ENCODE results near the gene SQOR.

SQOR gene

DNA sequence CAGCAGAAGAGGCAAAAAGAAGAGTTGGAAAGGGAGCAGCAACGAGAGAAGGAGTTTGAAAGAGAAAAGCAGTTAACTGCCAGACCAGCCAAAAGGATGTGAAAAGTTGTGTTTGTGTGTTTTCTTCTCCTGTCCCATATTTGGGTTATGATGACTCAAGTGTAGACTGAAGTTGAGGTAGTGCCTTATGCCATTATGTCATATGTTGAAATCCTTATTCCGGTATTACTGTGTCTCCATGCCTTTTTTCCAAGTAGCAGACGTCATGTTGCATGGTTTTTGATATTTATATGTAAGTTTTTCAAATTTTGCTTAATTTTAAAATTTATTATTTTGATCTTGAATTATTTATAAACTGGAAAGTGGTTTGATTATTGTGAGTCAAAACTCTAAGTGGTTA lies 28.4 kb upstream of the SQOR start:
- Histone ChIP-seq H3K9ac (ENCODE audit: low read length) (no peak overlapping the region), H3K79me1 (replicated peaks; ENCODE audit: low read length, poor library complexity, severe bottlenecking) (peaks cover 16% of the 10 kb centered on the region), H3K4me3 (ENCODE audit: insufficient read depth in 1 of 2, low read depth in 1 of 2, low read length in 2 of 2) (no peak overlapping the region), H3K14ac (ENCODE audit: low read length in 2 of 2) (no peak overlapping the region), H3K4ac (ENCODE audit: low read depth in 1 of 2, low read length in 2 of 2) (no peak overlapping the region), H2BK5ac (ENCODE audit: low read depth, low read length, poor library complexity, severe bottlenecking) (no peak overlapping the region), H2BK15ac (ENCODE audit: low read depth, poor library complexity, severe bottlenecking) (no peak overlapping the region), H4K8ac (ENCODE audit: low read length) (no peak overlapping the region), H3K18ac (ENCODE audit: low read depth in 1 of 2, low read length in 2 of 2) (no peak overlapping the region), H2AFZ (ENCODE audit: low read depth, low read length) (no peak overlapping the region), H3K27ac (ENCODE audit: low read length, poor library complexity, severe bottlenecking) (no peak overlapping the region), H4K91ac (ENCODE audit: low read length) (no peak overlapping the region), H3K4me2 (ENCODE audit: low read length, poor library complexity, severe bottlenecking) (no peak overlapping the region), H2AK5ac (ENCODE audit: low read length, severe bottlenecking) (no peak overlapping the region), H3K4me1 (ENCODE audit: control insufficient read depth, insufficient read depth, low read depth, low read length) (no peaks in the 10 kb centered on the region), H2BK12ac (ENCODE audit: low read length in 2 of 2) (no peak overlapping the region), H3K23ac (ENCODE audit: low read length in 2 of 2) (no peak overlapping the region), H3K27me3 (ENCODE audit: control insufficient read depth in 1 of 2, insufficient read depth in 1 of 2, low read length in 2 of 2) (no peaks in the 10 kb centered on the region), H3K9me3 (ENCODE audit: control insufficient read depth, low read length) (no peaks in the 10 kb centered on the region), H3K36me3 (ENCODE audit: control insufficient read depth in 1 of 2, insufficient read depth in 2 of 2, low read depth in 1 of 2, low read length in 2 of 2) (peaks cover 6 to 38% of the 10 kb centered on the region in 2 experiments), H2BK120ac (ENCODE audit: low read depth, low read length) (no peak overlapping the region)
- no peak for DNase-seq
- WGBS: 86% methylated on average over 2 of the region's 3 CpGs

DNA sequence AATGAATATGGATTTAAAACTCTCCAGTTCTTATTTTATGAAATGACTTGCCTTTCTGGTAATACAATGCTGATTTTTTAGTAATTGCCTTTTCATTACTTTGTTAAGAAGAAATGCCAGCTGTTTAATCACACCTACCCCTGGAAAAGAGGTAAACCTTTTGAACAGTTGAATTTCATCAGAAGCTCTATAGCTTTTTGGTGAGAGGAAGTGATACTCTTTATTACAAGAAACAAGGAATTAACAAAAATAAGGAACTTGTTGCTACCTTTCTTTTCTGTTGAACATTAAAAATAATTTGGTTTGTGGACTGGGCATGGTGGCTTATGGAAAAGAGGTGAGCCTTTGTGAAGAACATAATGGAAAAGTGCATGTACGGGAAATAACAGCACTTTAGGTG lies 28.0 kb upstream of the SQOR start:
- Histone ChIP-seq H3K18ac (ENCODE audit: low read depth in 1 of 2, low read length in 2 of 2) (no peak overlapping the region), H3K36me3 (ENCODE audit: control insufficient read depth in 1 of 2, insufficient read depth in 2 of 2, low read depth in 1 of 2, low read length in 2 of 2) (peaks cover 6 to 38% of the 10 kb centered on the region in 2 experiments), H3K4me2 (ENCODE audit: low read length, poor library complexity, severe bottlenecking) (no peak overlapping the region), H3K9ac (ENCODE audit: low read length) (no peak overlapping the region), H3K4ac (ENCODE audit: low read depth in 1 of 2, low read length in 2 of 2) (no peak overlapping the region), H3K23ac (ENCODE audit: low read length in 2 of 2) (no peak overlapping the region), H2AFZ (ENCODE audit: low read depth, low read length) (no peak overlapping the region), H2AK5ac (ENCODE audit: low read length, severe bottlenecking) (no peak overlapping the region), H4K91ac (ENCODE audit: low read length) (no peak overlapping the region), H2BK120ac (ENCODE audit: low read depth, low read length) (no peak overlapping the region), H3K27ac (ENCODE audit: low read length, poor library complexity, severe bottlenecking) (no peak overlapping the region), H2BK15ac (ENCODE audit: low read depth, poor library complexity, severe bottlenecking) (no peak overlapping the region), H3K4me3 (ENCODE audit: insufficient read depth in 1 of 2, low read depth in 1 of 2, low read length in 2 of 2) (no peak overlapping the region), H2BK5ac (ENCODE audit: low read depth, low read length, poor library complexity, severe bottlenecking) (no peak overlapping the region), H3K79me1 (replicated peaks; ENCODE audit: low read length, poor library complexity, severe bottlenecking) (peaks cover 15% of the 10 kb centered on the region), H3K27me3 (ENCODE audit: control insufficient read depth in 1 of 2, insufficient read depth in 1 of 2, low read length in 2 of 2) (no peaks in the 10 kb centered on the region), H3K14ac (ENCODE audit: low read length in 2 of 2) (no peak overlapping the region), H3K4me1 (ENCODE audit: control insufficient read depth, insufficient read depth, low read depth, low read length) (no peaks in the 10 kb centered on the region), H4K8ac (ENCODE audit: low read length) (no peak overlapping the region), H2BK12ac (ENCODE audit: low read length in 2 of 2) (no peak overlapping the region), H3K9me3 (ENCODE audit: control insufficient read depth, low read length) (no peaks in the 10 kb centered on the region)
- 100% methylated on average over 1 of the region's 1 CpG for WGBS
- DNase-seq: no peak

DNA sequence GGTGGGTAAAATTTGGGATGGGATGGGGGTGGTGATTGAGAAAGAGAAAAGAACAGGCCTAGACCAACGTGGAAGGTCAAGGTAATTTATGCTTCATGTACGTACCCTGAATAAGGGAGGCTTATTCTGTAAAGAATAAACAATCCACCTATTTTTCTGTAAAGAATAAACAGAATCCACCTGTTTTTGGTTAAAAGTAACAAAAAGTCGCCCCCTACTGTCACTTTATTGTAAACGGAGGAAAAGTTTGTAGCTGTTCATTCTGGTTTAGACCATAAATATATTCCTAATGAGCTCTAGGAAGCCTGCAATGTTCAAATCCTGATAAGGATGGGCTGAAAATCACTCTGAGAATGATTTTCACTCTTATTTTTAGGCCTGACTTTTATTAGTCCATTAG lies 23.5 kb upstream of the SQOR start:
- no peak overlapping the region for H2AFZ ChIP-seq (ENCODE audit: low read depth, low read length)
- no peak overlapping the region for H3K9ac ChIP-seq (ENCODE audit: low read length)
- H2BK120ac ChIP-seq (ENCODE audit: low read depth, low read length): no peak overlapping the region
- H3K14ac ChIP-seq (ENCODE audit: low read length in 2 of 2): no peak overlapping the region
- H3K4ac ChIP-seq (ENCODE audit: low read depth in 1 of 2, low read length in 2 of 2): no peak overlapping the region
- H3K23ac ChIP-seq (ENCODE audit: low read length in 2 of 2): no peak overlapping the region
- no peaks in the 10 kb centered on the region for H3K9me3 ChIP-seq (ENCODE audit: control insufficient read depth, low read length)
- peaks cover 5% of the 10 kb centered on the region for H3K79me1 ChIP-seq (replicated peaks; ENCODE audit: low read length, poor library complexity, severe bottlenecking)
- H2BK5ac ChIP-seq (ENCODE audit: low read depth, low read length, poor library complexity, severe bottlenecking): no peak overlapping the region
- H3K27ac ChIP-seq (ENCODE audit: low read length, poor library complexity, severe bottlenecking): no peak overlapping the region
- H3K36me3 ChIP-seq (ENCODE audit: control insufficient read depth in 1 of 2, insufficient read depth in 2 of 2, low read depth in 1 of 2, low read length in 2 of 2): peaks cover 0 to 27% of the 10 kb centered on the region in 2 experiments
- H3K4me2 ChIP-seq (ENCODE audit: low read length, poor library complexity, severe bottlenecking): no peak overlapping the region
- no peak overlapping the region for H2BK15ac ChIP-seq (ENCODE audit: low read depth, poor library complexity, severe bottlenecking)
- H2BK12ac ChIP-seq (ENCODE audit: low read length in 2 of 2): no peak overlapping the region
- WGBS: no CpG with 5 or more reads among the region's 4 CpGs
- no peak overlapping the region for H3K4me3 ChIP-seq (ENCODE audit: insufficient read depth in 1 of 2, low read depth in 1 of 2, low read length in 2 of 2)
- no peak overlapping the region for H3K18ac ChIP-seq (ENCODE audit: low read depth in 1 of 2, low read length in 2 of 2)
- H3K27me3 ChIP-seq (ENCODE audit: control insufficient read depth in 1 of 2, insufficient read depth in 1 of 2, low read length in 2 of 2): no peaks in the 10 kb centered on the region
- no peaks in the 10 kb centered on the region for H3K4me1 ChIP-seq (ENCODE audit: control insufficient read depth, insufficient read depth, low read depth, low read length)
- H4K91ac ChIP-seq (ENCODE audit: low read length): no peak overlapping the region
- no peak overlapping the region for H4K8ac ChIP-seq (ENCODE audit: low read length)
- peak; percentile 31 for DNase-seq
- no peak overlapping the region for H2AK5ac ChIP-seq (ENCODE audit: low read length, severe bottlenecking)

DNA sequence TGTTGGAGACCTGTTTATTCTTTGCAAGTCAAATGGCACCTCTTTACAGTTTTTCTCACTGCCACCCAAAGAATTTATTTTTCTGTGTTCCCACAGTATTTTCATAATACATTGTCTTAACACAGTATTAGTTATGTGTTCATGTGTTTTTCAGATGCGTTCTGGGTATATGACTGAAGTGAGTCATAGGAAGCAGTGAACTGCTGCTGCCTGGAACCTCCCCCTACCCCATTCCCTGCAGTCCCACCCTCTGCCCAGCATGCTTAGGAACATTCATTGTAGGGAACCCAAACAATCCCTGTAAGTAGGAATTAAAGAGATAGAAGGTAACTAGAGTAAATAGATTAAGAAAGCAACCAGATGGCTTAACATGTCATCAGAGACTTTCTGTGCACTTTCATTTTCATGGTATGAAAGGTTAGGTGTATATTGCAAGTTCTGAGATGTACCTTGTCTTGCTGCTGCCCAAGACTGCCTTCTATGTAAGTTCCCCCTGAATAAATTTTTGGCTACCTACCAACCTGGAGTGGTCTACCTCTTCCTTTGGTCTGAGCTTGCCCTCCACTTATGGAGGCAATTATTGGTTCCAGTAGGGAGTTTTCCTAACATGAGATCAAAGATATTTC lies 21.9 kb upstream of the SQOR start:
- H2AFZ ChIP-seq (ENCODE audit: low read depth, low read length): no peak overlapping the region
- H3K4me2 ChIP-seq (ENCODE audit: low read length, poor library complexity, severe bottlenecking): no peak overlapping the region
- H3K9ac ChIP-seq (ENCODE audit: low read length): peak overlapping the region; percentile 54
- no peak overlapping the region for H3K27ac ChIP-seq (ENCODE audit: low read length, poor library complexity, severe bottlenecking)
- no CpG with 5 or more reads among the region's 1 CpG for WGBS
- no peak overlapping the region for H2AK5ac ChIP-seq (ENCODE audit: low read length, severe bottlenecking)
- H3K27me3 ChIP-seq (ENCODE audit: control insufficient read depth in 1 of 2, insufficient read depth in 1 of 2, low read length in 2 of 2): no peaks in the 10 kb centered on the region
- peaks cover 5% of the 10 kb centered on the region for H3K79me1 ChIP-seq (replicated peaks; ENCODE audit: low read length, poor library complexity, severe bottlenecking)
- H2BK120ac ChIP-seq (ENCODE audit: low read depth, low read length): no peak overlapping the region
- no peaks in the 10 kb centered on the region for H3K9me3 ChIP-seq (ENCODE audit: control insufficient read depth, low read length)
- peak; percentile 53 for DNase-seq
- H3K23ac ChIP-seq (ENCODE audit: low read length in 2 of 2): no peak overlapping the region
- H2BK12ac ChIP-seq (ENCODE audit: low read length in 2 of 2): no peak overlapping the region
- H2BK15ac ChIP-seq (ENCODE audit: low read depth, poor library complexity, severe bottlenecking): no peak overlapping the region
- H2BK5ac ChIP-seq (ENCODE audit: low read depth, low read length, poor library complexity, severe bottlenecking): no peak overlapping the region
- peaks cover 0 to 14% of the 10 kb centered on the region in 2 experiments for H3K36me3 ChIP-seq (ENCODE audit: control insufficient read depth in 1 of 2, insufficient read depth in 2 of 2, low read depth in 1 of 2, low read length in 2 of 2)
- no peak overlapping the region for H3K4me3 ChIP-seq (ENCODE audit: insufficient read depth in 1 of 2, low read depth in 1 of 2, low read length in 2 of 2)
- no peak overlapping the region for H3K4ac ChIP-seq (ENCODE audit: low read depth in 1 of 2, low read length in 2 of 2)
- no peak overlapping the region for H3K14ac ChIP-seq (ENCODE audit: low read length in 2 of 2)
- H4K91ac ChIP-seq (ENCODE audit: low read length): no peak overlapping the region
- H3K18ac ChIP-seq (ENCODE audit: low read depth in 1 of 2, low read length in 2 of 2): no peak overlapping the region
- no peaks in the 10 kb centered on the region for H3K4me1 ChIP-seq (ENCODE audit: control insufficient read depth, insufficient read depth, low read depth, low read length)
- no peak overlapping the region for H4K8ac ChIP-seq (ENCODE audit: low read length)
